ENCODE measurements around the gene MUL1. TPM values are rescaled to one million over a fixed set of nuclear protein-coding genes. Genes with fewer than 3 reads are reported as not detected.

The MUL1 gene
- total and polyA plus RNA-seq, 9 of the 15 experiments (the other 6 are each of a cell fraction or from before 2014, with no cell fraction given): 10.4 to 32.9 (median 19.3) TPM

DNA sequence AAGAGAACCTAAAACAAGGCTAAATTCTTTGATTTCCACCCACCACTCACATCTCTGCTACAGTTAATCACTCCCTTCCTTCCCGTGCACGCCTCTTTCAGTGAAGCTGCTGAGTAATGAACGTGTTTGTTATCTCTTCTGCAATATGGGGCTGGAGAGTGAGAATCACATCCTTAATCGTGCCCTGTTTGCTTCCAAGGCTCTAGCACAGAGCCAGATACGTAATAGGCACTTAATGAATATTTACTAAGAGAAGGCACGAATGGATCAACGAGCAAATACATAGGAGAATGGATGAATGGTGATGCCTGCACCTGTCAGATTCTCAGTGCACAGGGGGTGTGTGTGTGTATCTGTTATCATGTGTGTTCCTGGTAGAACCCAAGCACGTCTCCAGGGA is 22.4 kb upstream of the MUL1 start (continued):
- TF ChIP-seq, protein P1, sequence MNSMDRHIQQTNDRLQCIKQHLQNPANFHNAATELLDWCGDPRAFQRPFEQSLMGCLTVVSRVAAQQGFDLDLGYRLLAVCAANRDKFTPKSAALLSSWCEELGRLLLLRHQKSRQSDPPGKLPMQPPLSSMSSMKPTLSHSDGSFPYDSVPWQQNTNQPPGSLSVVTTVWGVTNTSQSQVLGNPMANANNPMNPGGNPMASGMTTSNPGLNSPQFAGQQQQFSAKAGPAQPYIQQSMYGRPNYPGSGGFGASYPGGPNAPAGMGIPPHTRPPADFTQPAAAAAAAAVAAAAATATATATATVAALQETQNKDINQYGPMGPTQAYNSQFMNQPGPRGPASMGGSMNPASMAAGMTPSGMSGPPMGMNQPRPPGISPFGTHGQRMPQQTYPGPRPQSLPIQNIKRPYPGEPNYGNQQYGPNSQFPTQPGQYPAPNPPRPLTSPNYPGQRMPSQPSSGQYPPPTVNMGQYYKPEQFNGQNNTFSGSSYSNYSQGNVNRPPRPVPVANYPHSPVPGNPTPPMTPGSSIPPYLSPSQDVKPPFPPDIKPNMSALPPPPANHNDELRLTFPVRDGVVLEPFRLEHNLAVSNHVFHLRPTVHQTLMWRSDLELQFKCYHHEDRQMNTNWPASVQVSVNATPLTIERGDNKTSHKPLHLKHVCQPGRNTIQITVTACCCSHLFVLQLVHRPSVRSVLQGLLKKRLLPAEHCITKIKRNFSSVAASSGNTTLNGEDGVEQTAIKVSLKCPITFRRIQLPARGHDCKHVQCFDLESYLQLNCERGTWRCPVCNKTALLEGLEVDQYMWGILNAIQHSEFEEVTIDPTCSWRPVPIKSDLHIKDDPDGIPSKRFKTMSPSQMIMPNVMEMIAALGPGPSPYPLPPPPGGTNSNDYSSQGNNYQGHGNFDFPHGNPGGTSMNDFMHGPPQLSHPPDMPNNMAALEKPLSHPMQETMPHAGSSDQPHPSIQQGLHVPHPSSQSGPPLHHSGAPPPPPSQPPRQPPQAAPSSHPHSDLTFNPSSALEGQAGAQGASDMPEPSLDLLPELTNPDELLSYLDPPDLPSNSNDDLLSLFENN (IDR thresholded peaks at IDR 0.05; ENCODE audit: low read depth in 2 of 2, low read length in 2 of 2): no peak
- TF ChIP-seq HDAC1 (IDR thresholded peaks at IDR 0.05) (peak in 1 of 2 experiments; percentile 33; a peak in 1 of 4 replicates), MAZ (CRISPR knock-in tag; conservative IDR thresholded peaks at IDR 0.05 in 1 of 2, IDR thresholded peaks at IDR 0.05 in 1 of 2) (no peak), MAFK (IDR thresholded peaks at IDR 0.05; ENCODE audit: low read length) (no peak), NFRKB (IDR thresholded peaks at IDR 0.05; ENCODE audit: low read depth) (no peak), ZNF121 (CRISPR knock-in tag; conservative IDR thresholded peaks at IDR 0.05) (no peak), TEAD4 (IDR thresholded peaks at IDR 0.05; ENCODE audit: low read length) (peak; percentile 42; the same call in 1 of the 2 replicates), TEAD4 (CRISPR knock-in tag; IDR thresholded peaks at IDR 0.05; ENCODE audit: borderline replicate concordance) (no peak), RCOR1 (IDR thresholded peaks at IDR 0.05; ENCODE audit: borderline replicate concordance in 1 of 2, low read depth in 2 of 2, low read length in 2 of 2) (peak in 1 of 2 experiments; percentile 90; a peak in 3 of 4 replicates), KDM1A (IDR thresholded peaks at IDR 0.05) (peak; percentile 86 to 88)
- TF ChIP-seq, protein P2, sequence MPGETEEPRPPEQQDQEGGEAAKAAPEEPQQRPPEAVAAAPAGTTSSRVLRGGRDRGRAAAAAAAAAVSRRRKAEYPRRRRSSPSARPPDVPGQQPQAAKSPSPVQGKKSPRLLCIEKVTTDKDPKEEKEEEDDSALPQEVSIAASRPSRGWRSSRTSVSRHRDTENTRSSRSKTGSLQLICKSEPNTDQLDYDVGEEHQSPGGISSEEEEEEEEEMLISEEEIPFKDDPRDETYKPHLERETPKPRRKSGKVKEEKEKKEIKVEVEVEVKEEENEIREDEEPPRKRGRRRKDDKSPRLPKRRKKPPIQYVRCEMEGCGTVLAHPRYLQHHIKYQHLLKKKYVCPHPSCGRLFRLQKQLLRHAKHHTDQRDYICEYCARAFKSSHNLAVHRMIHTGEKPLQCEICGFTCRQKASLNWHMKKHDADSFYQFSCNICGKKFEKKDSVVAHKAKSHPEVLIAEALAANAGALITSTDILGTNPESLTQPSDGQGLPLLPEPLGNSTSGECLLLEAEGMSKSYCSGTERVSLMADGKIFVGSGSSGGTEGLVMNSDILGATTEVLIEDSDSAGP (CRISPR knock-in tag; IDR thresholded peaks at IDR 0.05): no peak
- TF ChIP-seq, protein P3, sequence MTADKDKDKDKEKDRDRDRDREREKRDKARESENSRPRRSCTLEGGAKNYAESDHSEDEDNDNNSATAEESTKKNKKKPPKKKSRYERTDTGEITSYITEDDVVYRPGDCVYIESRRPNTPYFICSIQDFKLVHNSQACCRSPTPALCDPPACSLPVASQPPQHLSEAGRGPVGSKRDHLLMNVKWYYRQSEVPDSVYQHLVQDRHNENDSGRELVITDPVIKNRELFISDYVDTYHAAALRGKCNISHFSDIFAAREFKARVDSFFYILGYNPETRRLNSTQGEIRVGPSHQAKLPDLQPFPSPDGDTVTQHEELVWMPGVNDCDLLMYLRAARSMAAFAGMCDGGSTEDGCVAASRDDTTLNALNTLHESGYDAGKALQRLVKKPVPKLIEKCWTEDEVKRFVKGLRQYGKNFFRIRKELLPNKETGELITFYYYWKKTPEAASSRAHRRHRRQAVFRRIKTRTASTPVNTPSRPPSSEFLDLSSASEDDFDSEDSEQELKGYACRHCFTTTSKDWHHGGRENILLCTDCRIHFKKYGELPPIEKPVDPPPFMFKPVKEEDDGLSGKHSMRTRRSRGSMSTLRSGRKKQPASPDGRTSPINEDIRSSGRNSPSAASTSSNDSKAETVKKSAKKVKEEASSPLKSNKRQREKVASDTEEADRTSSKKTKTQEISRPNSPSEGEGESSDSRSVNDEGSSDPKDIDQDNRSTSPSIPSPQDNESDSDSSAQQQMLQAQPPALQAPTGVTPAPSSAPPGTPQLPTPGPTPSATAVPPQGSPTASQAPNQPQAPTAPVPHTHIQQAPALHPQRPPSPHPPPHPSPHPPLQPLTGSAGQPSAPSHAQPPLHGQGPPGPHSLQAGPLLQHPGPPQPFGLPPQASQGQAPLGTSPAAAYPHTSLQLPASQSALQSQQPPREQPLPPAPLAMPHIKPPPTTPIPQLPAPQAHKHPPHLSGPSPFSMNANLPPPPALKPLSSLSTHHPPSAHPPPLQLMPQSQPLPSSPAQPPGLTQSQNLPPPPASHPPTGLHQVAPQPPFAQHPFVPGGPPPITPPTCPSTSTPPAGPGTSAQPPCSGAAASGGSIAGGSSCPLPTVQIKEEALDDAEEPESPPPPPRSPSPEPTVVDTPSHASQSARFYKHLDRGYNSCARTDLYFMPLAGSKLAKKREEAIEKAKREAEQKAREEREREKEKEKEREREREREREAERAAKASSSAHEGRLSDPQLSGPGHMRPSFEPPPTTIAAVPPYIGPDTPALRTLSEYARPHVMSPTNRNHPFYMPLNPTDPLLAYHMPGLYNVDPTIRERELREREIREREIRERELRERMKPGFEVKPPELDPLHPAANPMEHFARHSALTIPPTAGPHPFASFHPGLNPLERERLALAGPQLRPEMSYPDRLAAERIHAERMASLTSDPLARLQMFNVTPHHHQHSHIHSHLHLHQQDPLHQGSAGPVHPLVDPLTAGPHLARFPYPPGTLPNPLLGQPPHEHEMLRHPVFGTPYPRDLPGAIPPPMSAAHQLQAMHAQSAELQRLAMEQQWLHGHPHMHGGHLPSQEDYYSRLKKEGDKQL (CRISPR knock-in tag; IDR thresholded peaks at IDR 0.05; ENCODE audit: borderline replicate concordance): no peak
- TF ChIP-seq, protein P4, sequence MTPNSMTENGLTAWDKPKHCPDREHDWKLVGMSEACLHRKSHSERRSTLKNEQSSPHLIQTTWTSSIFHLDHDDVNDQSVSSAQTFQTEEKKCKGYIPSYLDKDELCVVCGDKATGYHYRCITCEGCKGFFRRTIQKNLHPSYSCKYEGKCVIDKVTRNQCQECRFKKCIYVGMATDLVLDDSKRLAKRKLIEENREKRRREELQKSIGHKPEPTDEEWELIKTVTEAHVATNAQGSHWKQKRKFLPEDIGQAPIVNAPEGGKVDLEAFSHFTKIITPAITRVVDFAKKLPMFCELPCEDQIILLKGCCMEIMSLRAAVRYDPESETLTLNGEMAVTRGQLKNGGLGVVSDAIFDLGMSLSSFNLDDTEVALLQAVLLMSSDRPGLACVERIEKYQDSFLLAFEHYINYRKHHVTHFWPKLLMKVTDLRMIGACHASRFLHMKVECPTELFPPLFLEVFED (CRISPR knock-in tag; conservative IDR thresholded peaks at IDR 0.05): no peak
